Endothelial cell of umbilical vein (primary cell): ENCODE data around the gene NLRP3. TPM values are rescaled to one million over a fixed set of nuclear protein-coding genes. Genes with fewer than 3 reads are reported as not detected.

Experiments
- BruUV-seq: library from RNA; stranded (reverse); fragments of 400-500 nt; replicated peaks from 2 replicates; lab custom pipeline; 2021; lab: Mats Ljungman, UMichigan
- CTCF ChIA-PET: fragments of 300-600, 350-600 bp; sonication (Branson Sonifier 250); formaldehyde crosslinking; loops from one replicate; lab custom pipeline; 2021; ENCODE audit warnings: antibody characterized with exemption, inconsistent platforms; lab: Charles Lee
- POLR2A ChIA-PET: fragments of 300-600, 350-600 bp; sonication (Branson Sonifier 250); formaldehyde crosslinking; loops from one replicate; lab custom pipeline; 2021; ENCODE audit warnings: antibody characterized with exemption, inconsistent platforms; lab: Charles Lee
- DNase-seq: peaks from one replicate; pipeline ENCODE4 v3.0.0-alpha.2; 2011; ENCODE audit warnings: low read depth, low spot score
- FAIRE-seq: peaks from 2 replicates; lab custom pipeline; 2011; peaks lifted over from hg19 to GRCh38; lab: Jason Lieb, UNC
- H2AFZ ChIP-seq: 2 replicates; pipeline ENCODE4 v1.6.0; 2012; ENCODE audit warnings: low read depth, low read length, control low read depth, inconsistent platforms
- H3K27ac ChIP-seq: 2 replicates; pipeline ENCODE4 v1.5.1; 2011; ENCODE audit warnings: low read depth, mild to moderate bottlenecking, control low read depth, low read length, moderate library complexity; ENCODE audit not compliant: insufficient read depth
- H3K27me3 ChIP-seq, 2 experiments: 2 replicates each; pipeline versions ENCODE4 v1.6.0 to v1.6.1; 2011; ENCODE audit warnings: low read length in 2 of 2, mixed read lengths in 1 of 2; ENCODE audit not compliant: control insufficient read depth in 2 of 2, insufficient read depth in 2 of 2
- H3K36me3 ChIP-seq, 2 experiments: 2 replicates in 1 of 2; 3 replicates in 1 of 2; pipeline ENCODE4 v1.5.1; 2011; ENCODE audit warnings: low read length in 2 of 2, mild to moderate bottlenecking in 1 of 2, moderate library complexity in 1 of 2; ENCODE audit not compliant: control insufficient read depth in 2 of 2, insufficient read depth in 2 of 2; ENCODE audit errors: extremely low read depth in 1 of 2
- H3K4me1 ChIP-seq: 3 replicates; pipeline ENCODE4 v1.5.1; 2011; ENCODE audit warnings: mild to moderate bottlenecking, low read length; ENCODE audit not compliant: control insufficient read depth, insufficient read depth; ENCODE audit errors: extremely low read depth
- H3K4me2 ChIP-seq: 2 replicates; pipeline ENCODE4 v1.6.1; 2011; ENCODE audit warnings: low read length, control low read depth, mixed read lengths; ENCODE audit not compliant: insufficient read depth
- H3K4me3 ChIP-seq, 3 experiments: fragments of 200-600 bp in 1 of 3; sonication (generic), shearing (Covaris generic) in 1 of 3; replicated peaks in 1 of 3; 2 replicates each; pipeline ENCODE4 v1.5.1; 2011 to 2016; ENCODE audit warnings: control low read depth in 3 of 3, low read length in 3 of 3, mild to moderate bottlenecking in 2 of 3, inconsistent platforms in 1 of 3, low read depth in 1 of 3, moderate library complexity in 1 of 3; ENCODE audit not compliant: insufficient read depth in 1 of 3
- H3K79me2 ChIP-seq: 2 replicates; pipeline ENCODE4 v1.6.0; 2012; ENCODE audit warnings: low read length, inconsistent platforms; ENCODE audit not compliant: control insufficient read depth, insufficient read depth
- H3K9ac ChIP-seq: replicated peaks from 2 replicates; pipeline ENCODE3; 2011; ENCODE audit warnings: low read length, control low read depth; ENCODE audit not compliant: insufficient read depth; ENCODE audit errors: extremely low read depth
- H3K9me1 ChIP-seq: replicated peaks from 3 replicates; pipeline ENCODE4 v1.6.0; 2011; ENCODE audit warnings: mild to moderate bottlenecking, low read length; ENCODE audit not compliant: control insufficient read depth, insufficient read depth; ENCODE audit errors: extremely low read depth
- H3K9me3 ChIP-seq: replicated peaks from 2 replicates; pipeline ENCODE4 v1.5.1; 2012; ENCODE audit warnings: low read length, inconsistent platforms; ENCODE audit not compliant: control insufficient read depth, insufficient read depth
- H4K20me1 ChIP-seq: replicated peaks from 2 replicates; pipeline ENCODE3; 2011; ENCODE audit warnings: mild to moderate bottlenecking, low read length; ENCODE audit not compliant: control insufficient read depth, insufficient read depth; ENCODE audit errors: extremely low read depth
- CTCF ChIP-seq, 2 donors: IDR thresholded peaks; 1 replicate in 1 of 2; 2 replicates in 1 of 2; pipeline ENCODE4 v1.5.1; 2011; ENCODE audit warnings: low read length in 2 of 2, mild to moderate bottlenecking in 2 of 2, moderate library complexity in 2 of 2, control low read depth in 1 of 2, inconsistent platforms in 1 of 2, low read depth in 1 of 2; ENCODE audit not compliant: insufficient read depth in 1 of 2; ENCODE audit errors: extremely low read depth in 1 of 2
- EZH2 ChIP-seq: IDR thresholded peaks from 2 replicates; pipeline ENCODE4 v1.6.1; 2012; ENCODE audit warnings: borderline replicate concordance, low read depth, mild to moderate bottlenecking, moderate library complexity, low read length, inconsistent platforms; ENCODE audit not compliant: severe bottlenecking
- GATA2 ChIP-seq: IDR thresholded peaks from 2 replicates; pipeline ENCODE4 v1.7.0; 2011; ENCODE audit warnings: low read depth, mild to moderate bottlenecking, moderate library complexity, mixed read lengths, low read length; ENCODE audit not compliant: insufficient read length, insufficient read depth
- JUN ChIP-seq: IDR thresholded peaks from 2 replicates; pipeline ENCODE4 v1.6.1; 2011; ENCODE audit warnings: borderline replicate concordance, low read depth; ENCODE audit not compliant: insufficient read length, insufficient read depth
- MAX ChIP-seq: IDR thresholded peaks from 2 replicates; pipeline ENCODE4 v1.6.1; 2011; ENCODE audit not compliant: insufficient read depth, insufficient read length
- MYC ChIP-seq: IDR thresholded peaks from one replicate; pipeline ENCODE4 v1.6.1; 2011; ENCODE audit warnings: mild to moderate bottlenecking, low read depth, low read length
- POLR2A ChIP-seq: IDR thresholded peaks from 2 replicates; pipeline ENCODE4 v1.6.1; 2012; ENCODE audit warnings: low read depth, mild to moderate bottlenecking, control low read depth, low read length
- POLR2AphosphoS5 ChIP-seq: IDR thresholded peaks from 2 replicates; pipeline ENCODE4 v1.6.1; 2012; ENCODE audit warnings: low read depth, mild to moderate bottlenecking, control low read depth, low read length, moderate library complexity; ENCODE audit not compliant: insufficient read depth
- dilution Hi-C: fragments of 300-500 bp; cut with MboI; formaldehyde crosslinking; loops from one replicate; pipeline ENCODE4 v1.15.0; 2019; ENCODE audit warnings: low sequenced_read_pairs; ENCODE audit not compliant: extremely low pct_ligation_motif_present
- intact Hi-C: fragments of 100-400 bp; cut with micrococcal nuclease; formaldehyde crosslinking; loops from one replicate; pipeline ENCODE4 v1.10.0; 2022
- polyA plus RNA-seq, 4 experiments: library from polyadenylated mRNA; depleted of rRNA in 3 of 4; stranded (reverse) in 3 of 4; unstranded in 1 of 4; fragments of >200 nt; gene quantifications; 2 replicates each; pipeline versions ENCODE4 v1.2.1 to v1.2.3, GENCODE V29; 2011 to 2012; ENCODE audit warnings: missing spikeins in 1 of 4
- total RNA-seq: library from RNA; stranded (reverse); gene quantifications from 2 replicates; pipeline ENCODE4 v1.2.3, GENCODE V29; 2021

The NLRP3 gene
- total and polyA plus RNA-seq, 2 donors (not counting 3 experiments of a cell fraction or from before 2014, with no cell fraction given) = 0.24 to 0.29 TPM

GRCh38 chr1:247375747-247376146 lies 40.2 kb upstream of the NLRP3 start:
- no peak for TF ChIP-seq GATA2
- no peak for TF ChIP-seq JUN
- no peak for TF ChIP-seq MYC
- no peak for TF ChIP-seq POLR2AphosphoS5
- TF ChIP-seq POLR2A = no peak
- TF ChIP-seq EZH2 = no peak
- no peak for TF ChIP-seq MAX
- no peak for TF ChIP-seq CTCF (IDR thresholded peaks at IDR 0.05; ENCODE audit: extremely low read depth in 1 of 2, insufficient read depth in 1 of 2, low read depth in 1 of 2, low read length in 2 of 2)
- Histone ChIP-seq H3K4me2 (no peak overlapping the region), H4K20me1 (no peaks in the 10 kb centered on the region), H3K9me3 (no peaks in the 10 kb centered on the region), H3K27me3 (peaks cover 0 to 3% of the 10 kb centered on the region in 2 experiments), H3K4me1 (no peaks in the 10 kb centered on the region), H3K27ac (no peak overlapping the region), H3K79me2 (no peaks in the 10 kb centered on the region), H3K9ac (no peak overlapping the region), H3K9me1 (no peaks in the 10 kb centered on the region), H2AFZ (no peak overlapping the region), H3K4me3 (no peak overlapping the region), H3K36me3 (no peaks in the 10 kb centered on the region)
- no peak for DNase-seq
- dilution Hi-C loops = no loop called here
- intact Hi-C loops = no loop called here
- FAIRE-seq = no peak
- ChIA-PET CTCF (no interaction called here), POLR2A (no interaction called here)
- BruUV-seq = no TSS peak
